Measurements from ENCODE around the gene HOXC10.

Gene HOXC10

GRCh38 chr12:53942467-53942997 lies 42.4 kb upstream of the HOXC10 start:
- Histone ChIP-seq H3K4me1 (ENCODE audit: control insufficient read depth, insufficient read depth, low read length) (no peaks in the 10 kb centered on the region), H3K27me3 (ENCODE audit: control insufficient read depth, insufficient read depth, low read length) (peaks cover 98% of the 10 kb centered on the region), H3K36me3 (ENCODE audit: control insufficient read depth, insufficient read depth, low read length) (no peaks in the 10 kb centered on the region), H3K9me3 (ENCODE audit: control insufficient read depth, insufficient read depth, low read length) (no peaks in the 10 kb centered on the region), H3K9ac (ENCODE audit: low read depth, low read length) (no peak overlapping the region), H3K4me3 (ENCODE audit: low read depth, low read length) (peak overlapping the region; percentile 1)

- Histone ChIP-seq H3K9ac (ENCODE audit: low read depth, low read length) (no peak overlapping the region), H3K4me3 (ENCODE audit: low read depth, low read length) (no peak overlapping the region), H3K9me3 (ENCODE audit: control insufficient read depth, insufficient read depth, low read length) (no peaks in the 10 kb centered on the region), H3K36me3 (ENCODE audit: control insufficient read depth, insufficient read depth, low read length) (no peaks in the 10 kb centered on the region), H3K27me3 (ENCODE audit: control insufficient read depth, insufficient read depth, low read length) (peaks cover 100% of the 10 kb centered on the region), H3K4me1 (ENCODE audit: control insufficient read depth, insufficient read depth, low read length) (no peaks in the 10 kb centered on the region)
Measured at GRCh38 chr12:53944209-53944608, 40.7 kb upstream of the HOXC10 start.

- Histone ChIP-seq H3K4me1 (ENCODE audit: control insufficient read depth, insufficient read depth, low read length) (no peaks in the 10 kb centered on the region), H3K4me3 (ENCODE audit: low read depth, low read length) (peak overlapping the region; percentile 37), H3K9me3 (ENCODE audit: control insufficient read depth, insufficient read depth, low read length) (no peaks in the 10 kb centered on the region), H3K27me3 (ENCODE audit: control insufficient read depth, insufficient read depth, low read length) (peaks cover 100% of the 10 kb centered on the region), H3K36me3 (ENCODE audit: control insufficient read depth, insufficient read depth, low read length) (no peaks in the 10 kb centered on the region), H3K9ac (ENCODE audit: low read depth, low read length) (no peak overlapping the region)
Measured at GRCh38 chr12:53944907-53945847, 39.8 kb upstream of the HOXC10 start.

GRCh38 chr12:53947743-53948142 lies 37.2 kb upstream of the HOXC10 start:
- no peaks in the 10 kb centered on the region for H3K9me3 ChIP-seq (ENCODE audit: control insufficient read depth, insufficient read depth, low read length)
- no peaks in the 10 kb centered on the region for H3K36me3 ChIP-seq (ENCODE audit: control insufficient read depth, insufficient read depth, low read length)
- no peaks in the 10 kb centered on the region for H3K4me1 ChIP-seq (ENCODE audit: control insufficient read depth, insufficient read depth, low read length)
- H3K27me3 ChIP-seq (ENCODE audit: control insufficient read depth, insufficient read depth, low read length) = peaks cover 100% of the 10 kb centered on the region
- H3K4me3 ChIP-seq (ENCODE audit: low read depth, low read length) = no peak overlapping the region
- H3K9ac ChIP-seq (ENCODE audit: low read depth, low read length) = no peak overlapping the region

GRCh38 chr12:53948650-53949593 lies 36.0 kb upstream of the HOXC10 start:
- Histone ChIP-seq H3K27me3 (ENCODE audit: control insufficient read depth, insufficient read depth, low read length) (peaks cover 100% of the 10 kb centered on the region), H3K9ac (ENCODE audit: low read depth, low read length) (no peak overlapping the region), H3K4me1 (ENCODE audit: control insufficient read depth, insufficient read depth, low read length) (no peaks in the 10 kb centered on the region), H3K4me3 (ENCODE audit: low read depth, low read length) (peak overlapping the region; percentile 30), H3K9me3 (ENCODE audit: control insufficient read depth, insufficient read depth, low read length) (no peaks in the 10 kb centered on the region), H3K36me3 (ENCODE audit: control insufficient read depth, insufficient read depth, low read length) (no peaks in the 10 kb centered on the region)

- Histone ChIP-seq H3K4me1 (ENCODE audit: control insufficient read depth, insufficient read depth, low read length) (no peaks in the 10 kb centered on the region), H3K27me3 (ENCODE audit: control insufficient read depth, insufficient read depth, low read length) (peaks cover 100% of the 10 kb centered on the region), H3K9ac (ENCODE audit: low read depth, low read length) (no peak overlapping the region)
Measured at GRCh38 chr12:53949631-53950436, 35.1 kb upstream of the HOXC10 start.

GRCh38 chr12:53950437-53950773 lies 34.5 kb upstream of the HOXC10 start:
- Histone ChIP-seq H3K36me3 (ENCODE audit: control insufficient read depth, insufficient read depth, low read length) (no peaks in the 10 kb centered on the region), H3K9me3 (ENCODE audit: control insufficient read depth, insufficient read depth, low read length) (no peaks in the 10 kb centered on the region), H3K4me1 (ENCODE audit: control insufficient read depth, insufficient read depth, low read length) (no peaks in the 10 kb centered on the region), H3K27me3 (ENCODE audit: control insufficient read depth, insufficient read depth, low read length) (peaks cover 99% of the 10 kb centered on the region), H3K4me3 (ENCODE audit: low read depth, low read length) (no peak overlapping the region), H3K9ac (ENCODE audit: low read depth, low read length) (no peak overlapping the region)

More at GRCh38 chr12:53949631-53950436, 35.1 kb upstream of the HOXC10 start:
- no peaks in the 10 kb centered on the region for H3K36me3 ChIP-seq (ENCODE audit: control insufficient read depth, insufficient read depth, low read length)
- H3K9me3 ChIP-seq (ENCODE audit: control insufficient read depth, insufficient read depth, low read length) = no peaks in the 10 kb centered on the region
- H3K4me3 ChIP-seq (ENCODE audit: low read depth, low read length) = peak overlapping the region; percentile 30

- peak overlapping the region; percentile 13 for H3K4me3 ChIP-seq (ENCODE audit: low read depth, low read length)
- H3K9ac ChIP-seq (ENCODE audit: low read depth, low read length) = no peak overlapping the region
- H3K4me1 ChIP-seq (ENCODE audit: control insufficient read depth, insufficient read depth, low read length) = no peaks in the 10 kb centered on the region
- peaks cover 99% of the 10 kb centered on the region for H3K27me3 ChIP-seq (ENCODE audit: control insufficient read depth, insufficient read depth, low read length)
- H3K36me3 ChIP-seq (ENCODE audit: control insufficient read depth, insufficient read depth, low read length) = no peaks in the 10 kb centered on the region
- no peaks in the 10 kb centered on the region for H3K9me3 ChIP-seq (ENCODE audit: control insufficient read depth, insufficient read depth, low read length)
Measured at GRCh38 chr12:53950789-53951576, 34.0 kb upstream of the HOXC10 start.

GRCh38 chr12:53951577-53952334 lies 33.2 kb upstream of the HOXC10 start:
- Histone ChIP-seq H3K9ac (ENCODE audit: low read depth, low read length) (no peak overlapping the region), H3K4me1 (ENCODE audit: control insufficient read depth, insufficient read depth, low read length) (no peaks in the 10 kb centered on the region), H3K9me3 (ENCODE audit: control insufficient read depth, insufficient read depth, low read length) (no peaks in the 10 kb centered on the region), H3K4me3 (ENCODE audit: low read depth, low read length) (peak overlapping the region; percentile 13), H3K27me3 (ENCODE audit: control insufficient read depth, insufficient read depth, low read length) (peaks cover 99% of the 10 kb centered on the region), H3K36me3 (ENCODE audit: control insufficient read depth, insufficient read depth, low read length) (no peaks in the 10 kb centered on the region)

GRCh38 chr12:53952335-53952694 lies 32.6 kb upstream of the HOXC10 start:
- H3K36me3 ChIP-seq (ENCODE audit: control insufficient read depth, insufficient read depth, low read length) = no peaks in the 10 kb centered on the region
- no peak overlapping the region for H3K9ac ChIP-seq (ENCODE audit: low read depth, low read length)
- peaks cover 99% of the 10 kb centered on the region for H3K27me3 ChIP-seq (ENCODE audit: control insufficient read depth, insufficient read depth, low read length)
- H3K9me3 ChIP-seq (ENCODE audit: control insufficient read depth, insufficient read depth, low read length) = no peaks in the 10 kb centered on the region
- H3K4me1 ChIP-seq (ENCODE audit: control insufficient read depth, insufficient read depth, low read length) = no peaks in the 10 kb centered on the region
- H3K4me3 ChIP-seq (ENCODE audit: low read depth, low read length) = peak overlapping the region; percentile 18

Measured in iPS-15b (cell line).